Cardiac fibroblast (primary cell): ENCODE results near the gene TRA2A.

Source experiments
- DNase-seq, 2 donors: peaks; one replicate each; pipeline versions ENCODE4 v3.0.0 to v3.0.0-alpha.2; 2010; ENCODE audit warnings: low read depth in 2 of 2
- H3K4me3 ChIP-seq, 2 donors: replicated peaks in 1 of 2; 1 replicate in 1 of 2; 2 replicates in 1 of 2; pipeline ENCODE4 v1.5.1; 2011; ENCODE audit warnings: low read depth in 2 of 2, low read length in 2 of 2, mild to moderate bottlenecking in 2 of 2, moderate library complexity in 1 of 2
- TF ChIP-seq, protein P1 (sequence below): IDR thresholded peaks from one replicate; pipeline ENCODE4 v1.5.1; 2011; ENCODE audit warnings: low read depth, mild to moderate bottlenecking, low read length, inconsistent platforms

The TRA2A gene

GRCh38 chr7:23470330-23471105 lies 61.3 kb downstream of the TRA2A start, which contains the start of gene IGF2BP3:
IGF2BP3 (minus strand) TSS chr7:23470491; CDS start chr7:23470110, 381 bp downstream.
- peak; percentile 97 to 98 for DNase-seq
- TF ChIP-seq, protein P1, sequence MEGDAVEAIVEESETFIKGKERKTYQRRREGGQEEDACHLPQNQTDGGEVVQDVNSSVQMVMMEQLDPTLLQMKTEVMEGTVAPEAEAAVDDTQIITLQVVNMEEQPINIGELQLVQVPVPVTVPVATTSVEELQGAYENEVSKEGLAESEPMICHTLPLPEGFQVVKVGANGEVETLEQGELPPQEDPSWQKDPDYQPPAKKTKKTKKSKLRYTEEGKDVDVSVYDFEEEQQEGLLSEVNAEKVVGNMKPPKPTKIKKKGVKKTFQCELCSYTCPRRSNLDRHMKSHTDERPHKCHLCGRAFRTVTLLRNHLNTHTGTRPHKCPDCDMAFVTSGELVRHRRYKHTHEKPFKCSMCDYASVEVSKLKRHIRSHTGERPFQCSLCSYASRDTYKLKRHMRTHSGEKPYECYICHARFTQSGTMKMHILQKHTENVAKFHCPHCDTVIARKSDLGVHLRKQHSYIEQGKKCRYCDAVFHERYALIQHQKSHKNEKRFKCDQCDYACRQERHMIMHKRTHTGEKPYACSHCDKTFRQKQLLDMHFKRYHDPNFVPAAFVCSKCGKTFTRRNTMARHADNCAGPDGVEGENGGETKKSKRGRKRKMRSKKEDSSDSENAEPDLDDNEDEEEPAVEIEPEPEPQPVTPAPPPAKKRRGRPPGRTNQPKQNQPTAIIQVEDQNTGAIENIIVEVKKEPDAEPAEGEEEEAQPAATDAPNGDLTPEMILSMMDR = no peak
- H3K4me3 ChIP-seq = peak within 1 kb of the TSS; percentile 82 to 91

- DNase-seq = peak in 1 of 2 donors; percentile 33
- H3K4me3 ChIP-seq = peak overlapping the region; percentile 82 to 91
- TF ChIP-seq, protein P1 = no peak
Measured at GRCh38 chr7:23469961-23470250, 61.9 kb downstream of the TRA2A start.

- H3K4me3 ChIP-seq = peak overlapping the region; percentile 82 to 91
- DNase-seq = peak in 1 of 2 donors; percentile 16
- TF ChIP-seq, protein P1 = no peak
Measured at GRCh38 chr7:23469150-23469960, 62.4 kb downstream of the TRA2A start.

- DNase-seq = peak in 1 of 2 donors; percentile 14
- TF ChIP-seq, protein P1 = no peak
Measured at GRCh38 chr7:23468526-23469149, 63.1 kb downstream of the TRA2A start.

GRCh38 chr7:23467806-23468525 lies 63.8 kb downstream of the TRA2A start:
- peak overlapping the region; percentile 82 to 91 for H3K4me3 ChIP-seq
- TF ChIP-seq, protein P1 = no peak
- DNase-seq = peak; percentile 71 to 74

More at GRCh38 chr7:23468526-23469149, 63.1 kb downstream of the TRA2A start:
- H3K4me3 ChIP-seq = peak overlapping the region; percentile 82 to 91

DNA sequence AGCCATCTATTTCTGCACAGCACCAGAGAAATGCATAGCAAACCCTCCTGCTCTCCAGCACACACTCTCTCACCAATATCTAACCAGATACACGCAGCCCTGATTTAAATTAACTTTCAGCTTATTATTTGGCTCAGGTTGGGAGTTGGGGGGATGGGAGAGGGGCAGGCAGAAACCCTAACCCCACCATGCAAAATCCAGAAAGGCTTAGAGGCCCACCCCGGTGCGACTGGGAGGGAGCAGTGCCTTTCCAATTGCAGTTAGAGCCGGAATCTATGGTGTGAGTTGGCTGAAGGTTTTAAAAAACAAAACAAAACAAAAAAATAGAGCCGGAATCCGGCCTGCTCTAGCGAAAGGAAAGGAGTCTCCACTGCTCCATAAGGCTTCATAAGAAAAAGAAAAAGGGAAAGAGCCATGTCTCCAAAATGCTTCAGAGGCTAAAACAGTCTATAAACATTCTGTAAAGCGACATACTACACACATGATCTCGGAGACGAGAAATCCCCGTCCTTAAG lies 64.4 kb downstream of the TRA2A start:
- no peak for DNase-seq
- TF ChIP-seq, protein P1 = no peak
- peak overlapping the region; percentile 82 to 91 for H3K4me3 ChIP-seq
